HepG2 (cell line): ENCODE measurements around the gene NSMF. TPM values are rescaled to one million over a fixed set of nuclear protein-coding genes. Genes with fewer than 3 reads are reported as not detected.

Source experiments
- ATAC-seq: fragments of 200-7000 bp; cut with Tn5 transposase; 3 replicates; pipeline ENCODE4 v1.9.1; 2020; ENCODE audit warnings: mild to moderate bottlenecking, moderate library complexity
- BruUV-seq: library from RNA; stranded (reverse); fragments of 400-500 nt; replicated peaks from 2 replicates; lab custom pipeline; 2021; lab: Mats Ljungman, UMichigan
- CTCF ChIA-PET: fragments of 300-600 bp; formaldehyde crosslinking; extraction: SDS; loops from one replicate; lab custom pipeline; 2021; ENCODE audit warnings: low total read pairs, inconsistent platforms, low intra/inter-chr PET ratio; lab: Yijun Ruan, JAX
- POLR2A ChIA-PET: fragments of 350-600 bp; sonication (Branson Sonifier 250); formaldehyde crosslinking; loops from one replicate; lab custom pipeline; 2020; ENCODE audit warnings: antibody characterized with exemption, inconsistent platforms; lab: Yijun Ruan, JAX
- DNase-seq: peaks from one replicate; pipeline ENCODE4 v3.0.0-alpha.2; 2015; ENCODE audit warnings: low spot score
- FAIRE-seq: peaks from 3 replicates; lab custom pipeline; 2011; peaks lifted over from hg19 to GRCh38; lab: Jason Lieb, UNC
- H2AFZ ChIP-seq: one replicate; pipeline ENCODE4 v1.6.1; 2011; ENCODE audit warnings: low read length, inconsistent platforms
- H3K27ac ChIP-seq: fragments of 300-600 bp; 3 replicates; pipeline ENCODE4 v1.8.0; 2011; ENCODE audit warnings: mixed run types, mild to moderate bottlenecking, mixed read lengths, low read length, inconsistent platforms; ENCODE audit not compliant: insufficient read depth; ENCODE audit errors: extremely low read length
- H3K27me3 ChIP-seq, 2 experiments: fragments of 200-600 bp in 1 of 2; 2 replicates in 1 of 2; 3 replicates in 1 of 2; pipeline versions ENCODE4 v1.6.0 to v1.8.0; 2011; ENCODE audit warnings: low read length in 2 of 2, mild to moderate bottlenecking in 2 of 2, moderate library complexity in 2 of 2, inconsistent platforms in 1 of 2; ENCODE audit not compliant: insufficient read depth in 2 of 2, control insufficient read depth in 1 of 2
- H3K36me3 ChIP-seq, 2 experiments: fragments of 200-600 bp in 1 of 2; replicated peaks in 1 of 2; 2 replicates in 1 of 2; 3 replicates in 1 of 2; pipeline versions ENCODE4 v1.5.1 to v1.8.0; 2011; ENCODE audit warnings: low read length in 2 of 2, inconsistent platforms in 1 of 2; ENCODE audit not compliant: insufficient read depth in 2 of 2, control insufficient read depth in 1 of 2
- H3K4me1 ChIP-seq: 2 replicates; pipeline ENCODE4 v1.5.1; 2012; ENCODE audit warnings: low read length, inconsistent platforms; ENCODE audit not compliant: insufficient read depth
- H3K4me2 ChIP-seq: 2 replicates; pipeline ENCODE4 v1.6.0; 2011; ENCODE audit warnings: low read depth, low read length, inconsistent platforms
- H3K4me3 ChIP-seq, 3 experiments: fragments of 200-600 bp in 1 of 3; sonication (generic), shearing (Covaris generic) in 1 of 3; replicated peaks in 1 of 3; 2 replicates each; pipeline ENCODE4 v1.5.1; 2011 to 2016; ENCODE audit warnings: low read length in 3 of 3, inconsistent platforms in 2 of 3, low read depth in 2 of 3, mild to moderate bottlenecking in 2 of 3, control low read depth in 1 of 3, mixed read lengths in 1 of 3; ENCODE audit not compliant: insufficient read depth in 1 of 3
- H3K79me2 ChIP-seq: one replicate; pipeline ENCODE4 v1.6.1; 2011; ENCODE audit warnings: low read length, inconsistent platforms; ENCODE audit not compliant: insufficient read depth
- H3K9ac ChIP-seq: 2 replicates; pipeline ENCODE4 v1.6.0; 2011; ENCODE audit warnings: mild to moderate bottlenecking, low read depth, low read length, inconsistent platforms; ENCODE audit not compliant: insufficient read depth
- H3K9me3 ChIP-seq: 2 replicates; pipeline ENCODE4 v1.5.1; 2012; ENCODE audit warnings: mild to moderate bottlenecking, low read length
- H4K20me1 ChIP-seq: 2 replicates; pipeline ENCODE4 v1.6.0; 2011; ENCODE audit warnings: inconsistent platforms, mild to moderate bottlenecking, low read length, moderate library complexity; ENCODE audit not compliant: insufficient read depth
- CBX5 ChIP-seq: sonication (generic); formaldehyde crosslinking; IDR thresholded peaks from 2 replicates; pipeline ENCODE4 v1.4.0; 2020; ENCODE audit warnings: missing genetic modification reagents, borderline replicate concordance
- CERS6 ChIP-seq: sonication (generic); formaldehyde crosslinking; IDR thresholded peaks from 2 replicates; pipeline ENCODE4 v1.5.0; 2020; ENCODE audit warnings: missing genetic modification reagents
- E2F2 ChIP-seq: sonication (generic); formaldehyde crosslinking; IDR thresholded peaks from 2 replicates; pipeline ENCODE4 v1.4.0; 2020; ENCODE audit warnings: missing genetic modification reagents, borderline replicate concordance
- FOXA3 ChIP-seq: IDR thresholded peaks from 2 replicates; pipeline ENCODE4 v1.6.1; 2016; ENCODE audit warnings: missing genetic modification reagents, missing compliant biosample characterization
- HNF4G ChIP-seq, 2 experiments: sonication (generic) in 1 of 2; formaldehyde crosslinking in 1 of 2; IDR thresholded peaks; 2 replicates each; pipeline versions ENCODE4 v1.4.0 to v1.6.1; 2011 to 2020; ENCODE audit warnings: borderline replicate concordance in 2 of 2, low read depth in 2 of 2, mild to moderate bottlenecking in 2 of 2, low read length in 1 of 2, missing genetic modification reagents in 1 of 2, moderate library complexity in 1 of 2
- IRX3 ChIP-seq: sonication (generic); formaldehyde crosslinking; IDR thresholded peaks from 2 replicates; pipeline ENCODE4 v1.8.1; 2023; ENCODE audit warnings: mild to moderate bottlenecking, low read depth, missing genetic modification reagents, borderline replicate concordance
- NFATC3 ChIP-seq: sonication (generic); formaldehyde crosslinking; IDR thresholded peaks from 2 replicates; pipeline ENCODE4 v1.5.1; 2020; ENCODE audit warnings: mild to moderate bottlenecking, missing genetic modification reagents
- NR1H2 ChIP-seq: sonication (generic); formaldehyde crosslinking; IDR thresholded peaks from 2 replicates; pipeline ENCODE4 v1.8.1; 2022; ENCODE audit warnings: low read depth, missing genetic modification reagents, borderline replicate concordance
- PRMT3 ChIP-seq: sonication (generic); formaldehyde crosslinking; IDR thresholded peaks from 2 replicates; pipeline ENCODE4 v1.8.1; 2022; ENCODE audit warnings: low read depth, mild to moderate bottlenecking, moderate library complexity, missing genetic modification reagents, borderline replicate concordance
- THAP9 ChIP-seq: sonication (generic); formaldehyde crosslinking; IDR thresholded peaks from 2 replicates; pipeline ENCODE4; 2020; ENCODE audit warnings: missing genetic modification reagents, mild to moderate bottlenecking, borderline replicate concordance
- YY1 ChIP-seq: IDR thresholded peaks from 2 replicates; pipeline ENCODE4 v1.6.1; 2011; ENCODE audit warnings: low read length, low read depth, moderate library complexity, mild to moderate bottlenecking; ENCODE audit not compliant: insufficient read depth, insufficient replicate concordance
- ZNF160 ChIP-seq: sonication (generic); formaldehyde crosslinking; IDR thresholded peaks from 2 replicates; pipeline ENCODE4 v1.8.0; 2022; ENCODE audit warnings: mild to moderate bottlenecking, inconsistent platforms, missing genetic modification reagents
- ZNF383 ChIP-seq: sonication (generic); formaldehyde crosslinking; IDR thresholded peaks from 2 replicates; pipeline ENCODE4 v1.4.0; 2020; ENCODE audit warnings: missing genetic modification reagents, mild to moderate bottlenecking, borderline replicate concordance
- ZNF432 ChIP-seq: sonication (generic); formaldehyde crosslinking; IDR thresholded peaks from 2 replicates; pipeline ENCODE4 v1.5.0; 2020; ENCODE audit warnings: missing genetic modification reagents, mild to moderate bottlenecking, borderline replicate concordance
- ZNF652 ChIP-seq: IDR thresholded peaks from 2 replicates; pipeline ENCODE4 v1.6.1; 2016; ENCODE audit warnings: low read depth, borderline replicate concordance
- WGBS: methylation state at CpG from one replicate; pipeline ENCODE4 v1.1.6; 2017; ENCODE audit warnings: low lambda C conversion rate; 5-methylcytosine and 5-hydroxymethylcytosine counted together
- in situ Hi-C: cut with HindIII; loops from 2 replicates; pipeline ENCODE4 v1.10.0; 2017; ENCODE audit warnings: low pct_unique_long_range_greater_than_20kb; ENCODE audit not compliant: extremely low pct_ligation_motif_present
- intact Hi-C: fragments of 100-400 bp; cut with micrococcal nuclease; formaldehyde crosslinking; loops from one replicate; pipeline ENCODE4 v1.10.0; 2022; ENCODE audit not compliant: unreplicated experiment
- polyA plus RNA-seq, 8 experiments: library from polyadenylated mRNA; depleted of rRNA in 3 of 8; stranded (reverse) in 7 of 8; unstranded in 1 of 8; fragments of >200 nt; fragmentation: Illumina TruSeq in 4 of 8; extraction: Trizol in 4 of 8; gene quantifications; 2 replicates each; pipeline versions ENCODE4 v1.2.1 to v1.2.3, GENCODE V29; 2011 to 2016; ENCODE audit warnings: low read depth in 4 of 8, missing spikeins in 1 of 8, mixed read lengths in 1 of 8; ENCODE audit not compliant: insufficient read depth in 1 of 8
- total RNA-seq, 5 experiments: library from RNA; depleted of rRNA; stranded (reverse); fragments of >200 nt; fragmentation: Illumina TruSeq; extraction: Trizol; gene quantifications; 2 replicates each; pipeline ENCODE4 v1.2.3, GENCODE V29; 2016; ENCODE audit warnings: low read depth in 1 of 5

Gene NSMF
- total and polyA plus RNA-seq, 2 of the 13 experiments (the other 11 are each of a cell fraction or from before 2014, with no cell fraction given): 44.3 to 183 TPM

GRCh38 chr9:137490532-137491186, 31.5 kb upstream of the NSMF start:
- CTCF ChIA-PET: no interaction called here

GRCh38 chr9:137488906-137489305, 29.8 kb upstream of the NSMF start:
- CTCF ChIA-PET: no interaction called here
- 70% methylated on average over 5 of the region's 6 CpGs for WGBS
- no TSS peak for BruUV-seq
- H3K27ac ChIP-seq: no peak overlapping the region
- H2AFZ ChIP-seq: no peak overlapping the region
- H3K4me2 ChIP-seq: no peak overlapping the region
- POLR2A ChIA-PET: no interaction called here
- H3K9me3 ChIP-seq: no peaks in the 10 kb centered on the region
- H4K20me1 ChIP-seq: no peaks in the 10 kb centered on the region
- intact Hi-C loops (no loop called here), in situ Hi-C loops (no loop called here)
- FAIRE-seq (no peak), DNase-seq (no peak), ATAC-seq (no peak)
- H3K4me3 ChIP-seq: no peak overlapping the region
- no peaks in the 10 kb centered on the region for H3K79me2 ChIP-seq
- peaks cover 30% of the 10 kb centered on the region for H3K4me1 ChIP-seq
- H3K36me3 ChIP-seq: no peaks in the 10 kb centered on the region
- no peak overlapping the region for H3K9ac ChIP-seq
- H3K27me3 ChIP-seq: peaks cover 10 to 51% of the 10 kb centered on the region in 2 experiments
- TF ChIP-seq ZNF383 (CRISPR knock-in tag): no peak
- no peak for TF ChIP-seq CERS6
- no peak for TF ChIP-seq IRX3 (CRISPR knock-in tag)
- TF ChIP-seq NR1H2 (CRISPR knock-in tag): no peak
- TF ChIP-seq THAP9: no peak
- no peak for TF ChIP-seq ZNF160 (CRISPR knock-in tag)
- no peak for TF ChIP-seq YY1
- TF ChIP-seq CBX5: no peak
- no peak for TF ChIP-seq E2F2 (CRISPR knock-in tag)
- no peak for TF ChIP-seq NFATC3 (CRISPR knock-in tag)

More at GRCh38 chr9:137490532-137491186, 31.5 kb upstream of the NSMF start:
- H3K4me1 ChIP-seq: peaks cover 19% of the 10 kb centered on the region
- 77% methylated on average over 9 of the region's 9 CpGs for WGBS
- FAIRE-seq (no peak), ATAC-seq (no peak)
- POLR2A ChIA-PET: no interaction called here
- H3K9me3 ChIP-seq: no peaks in the 10 kb centered on the region
- no peak overlapping the region for H2AFZ ChIP-seq
- H3K27ac ChIP-seq: no peak overlapping the region
- no peaks in the 10 kb centered on the region for H3K79me2 ChIP-seq
- no peak overlapping the region for H3K4me2 ChIP-seq
- no peaks in the 10 kb centered on the region for H3K36me3 ChIP-seq
- in situ Hi-C loops (no loop called here), intact Hi-C loops (no loop called here)
- TF ChIP-seq FOXA3 (no peak), ZNF432 (CRISPR knock-in tag) (no peak), PRMT3 (CRISPR knock-in tag) (no peak), HNF4G (IDR thresholded peaks at IDR 0.05; ENCODE audit: borderline replicate concordance, low read depth, low read length) (no peak), HNF4G (CRISPR knock-in tag; IDR thresholded peaks at IDR 0.05; ENCODE audit: borderline replicate concordance, low read depth) (no peak), ZNF652 (no peak)
- TF ChIP-seq, all 625 proteins: peak for 0
- H4K20me1 ChIP-seq: no peaks in the 10 kb centered on the region
- H3K4me3 ChIP-seq: no peak overlapping the region
- DNase-seq: no peak
- BruUV-seq: no TSS peak
- peaks cover 9 to 43% of the 10 kb centered on the region in 2 experiments for H3K27me3 ChIP-seq
- H3K9ac ChIP-seq: no peak overlapping the region
